ENCODE results near the gene HS6ST3. TPM values are rescaled to one million over a fixed set of nuclear protein-coding genes. Genes with fewer than 3 reads are reported as not detected.

HS6ST3 gene
- total and polyA plus RNA-seq, 2 of the 13 experiments (the other 11 are each of a cell fraction or from before 2014, with no cell fraction given), result not detected

DNA sequence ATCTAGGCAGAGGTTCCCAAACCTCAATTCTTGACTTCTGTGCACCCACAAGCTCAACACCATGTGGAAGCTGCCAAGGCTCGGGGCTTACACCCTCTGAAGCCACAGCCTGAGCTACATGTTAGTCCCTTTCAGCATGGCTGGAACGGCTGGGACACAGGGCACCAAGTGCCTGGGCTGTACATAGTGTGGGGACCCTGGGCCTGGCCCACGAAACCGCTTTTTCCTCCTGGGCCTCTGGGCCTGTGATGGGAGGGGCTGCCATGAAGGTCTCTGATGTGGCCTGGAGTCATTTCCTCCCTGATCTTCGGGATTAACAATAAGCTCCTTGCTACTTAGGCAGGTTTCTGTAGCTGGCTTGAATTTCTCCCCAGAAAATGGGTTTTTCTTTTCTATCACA lies 108.1 kb downstream of the HS6ST3 start:
- Histone ChIP-seq H3K4me1 (ENCODE audit: insufficient read depth, low read length) (no peaks in the 10 kb centered on the region), H4K20me1 (ENCODE audit: insufficient read depth, low read length) (no peaks in the 10 kb centered on the region), H2AFZ (ENCODE audit: low read length) (no peak overlapping the region), H3K4me2 (ENCODE audit: low read depth, low read length) (no peak overlapping the region), H3K4me3 (replicated peaks in 1 of 3; ENCODE audit: insufficient read depth in 1 of 3, low read depth in 2 of 3, low read length in 3 of 3) (no peak overlapping the region), H3K36me3 (replicated peaks in 1 of 2; ENCODE audit: control insufficient read depth in 1 of 2, insufficient read depth in 2 of 2, low read length in 2 of 2) (no peaks in the 10 kb centered on the region), H3K27ac (ENCODE audit: extremely low read length, insufficient read depth, low read length) (no peak overlapping the region), H3K27me3 (ENCODE audit: control insufficient read depth in 1 of 2, insufficient read depth in 2 of 2, low read length in 2 of 2) (peaks cover 0 to 15% of the 10 kb centered on the region in 2 experiments; a peak in 2 of 5 replicates), H3K9me3 (ENCODE audit: low read length) (no peaks in the 10 kb centered on the region), H3K79me2 (ENCODE audit: insufficient read depth, low read length) (no peaks in the 10 kb centered on the region), H3K9ac (ENCODE audit: insufficient read depth, low read depth, low read length) (no peak overlapping the region)
- no TSS peak for BruUV-seq (replicated peaks)
- ATAC-seq (no peak), FAIRE-seq (no peak), DNase-seq (ENCODE audit: low spot score) (no peak)
- in situ Hi-C loops (cut with HindIII; ENCODE audit: extremely low pct_ligation_motif_present, low pct_unique_long_range_greater_than_20kb) (no loop called here), intact Hi-C loops (cut with micrococcal nuclease; ENCODE audit: unreplicated experiment) (no loop called here)
- 0% methylated on average over 5 of the region's 5 CpGs for WGBS (ENCODE audit: low lambda C conversion rate)
- ChIA-PET CTCF (ENCODE audit: low intra/inter-chr PET ratio, low total read pairs) (no interaction called here), POLR2A (no interaction called here)
- TF ChIP-seq SYNCRIP (IDR thresholded peaks at IDR 0.05; ENCODE audit: insufficient read depth, low read depth, low read length) (no peak), BRD4 (CRISPR knock-in tag; IDR thresholded peaks at IDR 0.05) (no peak), ZNF446 (CRISPR knock-in tag; IDR thresholded peaks at IDR 0.05) (no peak), PHF8 (CRISPR knock-in tag; IDR thresholded peaks at IDR 0.05) (no peak), ZNF343 (CRISPR knock-in tag; IDR thresholded peaks at IDR 0.05) (no peak), ZSCAN30 (CRISPR knock-in tag; IDR thresholded peaks at IDR 0.05) (no peak), ZNF616 (CRISPR knock-in tag; IDR thresholded peaks at IDR 0.05; ENCODE audit: low read depth) (no peak), CREM (IDR thresholded peaks at IDR 0.05) (no peak), CREM (CRISPR knock-in tag; IDR thresholded peaks at IDR 0.05) (no peak)
- TF ChIP-seq, protein P1, sequence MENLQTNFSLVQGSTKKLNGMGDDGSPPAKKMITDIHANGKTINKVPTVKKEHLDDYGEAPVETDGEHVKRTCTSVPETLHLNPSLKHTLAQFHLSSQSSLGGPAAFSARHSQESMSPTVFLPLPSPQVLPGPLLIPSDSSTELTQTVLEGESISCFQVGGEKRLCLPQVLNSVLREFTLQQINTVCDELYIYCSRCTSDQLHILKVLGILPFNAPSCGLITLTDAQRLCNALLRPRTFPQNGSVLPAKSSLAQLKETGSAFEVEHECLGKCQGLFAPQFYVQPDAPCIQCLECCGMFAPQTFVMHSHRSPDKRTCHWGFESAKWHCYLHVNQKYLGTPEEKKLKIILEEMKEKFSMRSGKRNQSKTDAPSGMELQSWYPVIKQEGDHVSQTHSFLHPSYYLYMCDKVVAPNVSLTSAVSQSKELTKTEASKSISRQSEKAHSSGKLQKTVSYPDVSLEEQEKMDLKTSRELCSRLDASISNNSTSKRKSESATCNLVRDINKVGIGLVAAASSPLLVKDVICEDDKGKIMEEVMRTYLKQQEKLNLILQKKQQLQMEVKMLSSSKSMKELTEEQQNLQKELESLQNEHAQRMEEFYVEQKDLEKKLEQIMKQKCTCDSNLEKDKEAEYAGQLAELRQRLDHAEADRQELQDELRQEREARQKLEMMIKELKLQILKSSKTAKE (CRISPR knock-in tag; IDR thresholded peaks at IDR 0.05; ENCODE audit: borderline replicate concordance), result no peak
- TF ChIP-seq, protein P2, sequence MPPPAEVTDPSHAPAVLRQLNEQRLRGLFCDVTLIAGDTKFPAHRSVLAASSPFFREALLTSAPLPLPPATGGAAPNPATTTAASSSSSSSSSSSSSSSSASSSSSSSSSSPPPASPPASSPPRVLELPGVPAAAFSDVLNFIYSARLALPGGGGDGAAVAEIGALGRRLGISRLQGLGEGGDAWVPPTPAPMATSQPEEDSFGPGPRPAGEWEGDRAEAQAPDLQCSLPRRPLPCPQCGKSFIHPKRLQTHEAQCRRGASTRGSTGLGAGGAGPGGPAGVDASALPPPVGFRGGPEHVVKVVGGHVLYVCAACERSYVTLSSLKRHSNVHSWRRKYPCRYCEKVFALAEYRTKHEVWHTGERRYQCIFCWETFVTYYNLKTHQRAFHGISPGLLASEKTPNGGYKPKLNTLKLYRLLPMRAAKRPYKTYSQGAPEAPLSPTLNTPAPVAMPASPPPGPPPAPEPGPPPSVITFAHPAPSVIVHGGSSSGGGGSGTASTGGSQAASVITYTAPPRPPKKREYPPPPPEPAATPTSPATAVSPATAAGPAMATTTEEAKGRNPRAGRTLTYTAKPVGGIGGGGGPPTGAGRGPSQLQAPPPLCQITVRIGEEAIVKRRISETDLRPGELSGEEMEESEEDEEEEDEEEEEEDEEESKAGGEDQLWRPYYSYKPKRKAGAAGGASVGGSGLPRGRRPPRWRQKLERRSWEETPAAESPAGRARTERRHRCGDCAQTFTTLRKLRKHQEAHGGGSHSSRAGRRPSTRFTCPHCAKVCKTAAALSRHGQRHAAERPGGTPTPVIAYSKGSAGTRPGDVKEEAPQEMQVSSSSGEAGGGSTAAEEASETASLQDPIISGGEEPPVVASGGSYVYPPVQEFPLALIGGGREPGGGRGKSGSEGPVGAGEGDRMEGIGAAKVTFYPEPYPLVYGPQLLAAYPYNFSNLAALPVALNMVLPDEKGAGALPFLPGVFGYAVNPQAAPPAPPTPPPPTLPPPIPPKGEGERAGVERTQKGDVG (CRISPR knock-in tag; IDR thresholded peaks at IDR 0.05; ENCODE audit: borderline replicate concordance), result no peak
- TF ChIP-seq, protein P3, sequence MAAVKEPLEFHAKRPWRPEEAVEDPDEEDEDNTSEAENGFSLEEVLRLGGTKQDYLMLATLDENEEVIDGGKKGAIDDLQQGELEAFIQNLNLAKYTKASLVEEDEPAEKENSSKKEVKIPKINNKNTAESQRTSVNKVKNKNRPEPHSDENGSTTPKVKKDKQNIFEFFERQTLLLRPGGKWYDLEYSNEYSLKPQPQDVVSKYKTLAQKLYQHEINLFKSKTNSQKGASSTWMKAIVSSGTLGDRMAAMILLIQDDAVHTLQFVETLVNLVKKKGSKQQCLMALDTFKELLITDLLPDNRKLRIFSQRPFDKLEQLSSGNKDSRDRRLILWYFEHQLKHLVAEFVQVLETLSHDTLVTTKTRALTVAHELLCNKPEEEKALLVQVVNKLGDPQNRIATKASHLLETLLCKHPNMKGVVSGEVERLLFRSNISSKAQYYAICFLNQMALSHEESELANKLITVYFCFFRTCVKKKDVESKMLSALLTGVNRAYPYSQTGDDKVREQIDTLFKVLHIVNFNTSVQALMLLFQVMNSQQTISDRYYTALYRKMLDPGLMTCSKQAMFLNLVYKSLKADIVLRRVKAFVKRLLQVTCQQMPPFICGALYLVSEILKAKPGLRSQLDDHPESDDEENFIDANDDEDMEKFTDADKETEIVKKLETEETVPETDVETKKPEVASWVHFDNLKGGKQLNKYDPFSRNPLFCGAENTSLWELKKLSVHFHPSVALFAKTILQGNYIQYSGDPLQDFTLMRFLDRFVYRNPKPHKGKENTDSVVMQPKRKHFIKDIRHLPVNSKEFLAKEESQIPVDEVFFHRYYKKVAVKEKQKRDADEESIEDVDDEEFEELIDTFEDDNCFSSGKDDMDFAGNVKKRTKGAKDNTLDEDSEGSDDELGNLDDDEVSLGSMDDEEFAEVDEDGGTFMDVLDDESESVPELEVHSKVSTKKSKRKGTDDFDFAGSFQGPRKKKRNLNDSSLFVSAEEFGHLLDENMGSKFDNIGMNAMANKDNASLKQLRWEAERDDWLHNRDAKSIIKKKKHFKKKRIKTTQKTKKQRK (IDR thresholded peaks at IDR 0.05; ENCODE audit: low read length), result no peak
- TF ChIP-seq, protein P4, sequence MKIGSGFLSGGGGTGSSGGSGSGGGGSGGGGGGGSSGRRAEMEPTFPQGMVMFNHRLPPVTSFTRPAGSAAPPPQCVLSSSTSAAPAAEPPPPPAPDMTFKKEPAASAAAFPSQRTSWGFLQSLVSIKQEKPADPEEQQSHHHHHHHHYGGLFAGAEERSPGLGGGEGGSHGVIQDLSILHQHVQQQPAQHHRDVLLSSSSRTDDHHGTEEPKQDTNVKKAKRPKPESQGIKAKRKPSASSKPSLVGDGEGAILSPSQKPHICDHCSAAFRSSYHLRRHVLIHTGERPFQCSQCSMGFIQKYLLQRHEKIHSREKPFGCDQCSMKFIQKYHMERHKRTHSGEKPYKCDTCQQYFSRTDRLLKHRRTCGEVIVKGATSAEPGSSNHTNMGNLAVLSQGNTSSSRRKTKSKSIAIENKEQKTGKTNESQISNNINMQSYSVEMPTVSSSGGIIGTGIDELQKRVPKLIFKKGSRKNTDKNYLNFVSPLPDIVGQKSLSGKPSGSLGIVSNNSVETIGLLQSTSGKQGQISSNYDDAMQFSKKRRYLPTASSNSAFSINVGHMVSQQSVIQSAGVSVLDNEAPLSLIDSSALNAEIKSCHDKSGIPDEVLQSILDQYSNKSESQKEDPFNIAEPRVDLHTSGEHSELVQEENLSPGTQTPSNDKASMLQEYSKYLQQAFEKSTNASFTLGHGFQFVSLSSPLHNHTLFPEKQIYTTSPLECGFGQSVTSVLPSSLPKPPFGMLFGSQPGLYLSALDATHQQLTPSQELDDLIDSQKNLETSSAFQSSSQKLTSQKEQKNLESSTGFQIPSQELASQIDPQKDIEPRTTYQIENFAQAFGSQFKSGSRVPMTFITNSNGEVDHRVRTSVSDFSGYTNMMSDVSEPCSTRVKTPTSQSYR (CRISPR knock-in tag; IDR thresholded peaks at IDR 0.05; ENCODE audit: borderline replicate concordance), result no peak
